ENCODE results near the gene SMYD2.

DNA sequence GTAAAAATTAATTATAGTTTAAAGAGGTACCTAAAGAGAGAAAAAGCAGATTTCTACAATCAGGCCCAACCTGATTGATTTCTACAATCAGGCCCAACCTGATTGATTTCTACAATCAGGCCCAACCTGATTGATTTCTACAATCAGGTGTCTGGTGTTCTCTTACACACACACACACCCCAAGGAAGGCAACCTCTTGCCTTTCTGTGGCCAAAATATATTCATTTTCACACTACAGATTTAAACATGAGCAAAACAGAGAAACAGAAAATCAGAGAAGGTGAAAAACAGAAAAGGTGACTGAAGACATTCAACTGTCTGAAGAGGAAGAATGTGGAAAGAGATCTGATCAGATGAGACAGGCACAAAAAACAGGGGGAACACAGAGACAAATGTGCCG is 104.5 kb downstream of the SMYD2 start:
- TF ChIP-seq, protein P1, sequence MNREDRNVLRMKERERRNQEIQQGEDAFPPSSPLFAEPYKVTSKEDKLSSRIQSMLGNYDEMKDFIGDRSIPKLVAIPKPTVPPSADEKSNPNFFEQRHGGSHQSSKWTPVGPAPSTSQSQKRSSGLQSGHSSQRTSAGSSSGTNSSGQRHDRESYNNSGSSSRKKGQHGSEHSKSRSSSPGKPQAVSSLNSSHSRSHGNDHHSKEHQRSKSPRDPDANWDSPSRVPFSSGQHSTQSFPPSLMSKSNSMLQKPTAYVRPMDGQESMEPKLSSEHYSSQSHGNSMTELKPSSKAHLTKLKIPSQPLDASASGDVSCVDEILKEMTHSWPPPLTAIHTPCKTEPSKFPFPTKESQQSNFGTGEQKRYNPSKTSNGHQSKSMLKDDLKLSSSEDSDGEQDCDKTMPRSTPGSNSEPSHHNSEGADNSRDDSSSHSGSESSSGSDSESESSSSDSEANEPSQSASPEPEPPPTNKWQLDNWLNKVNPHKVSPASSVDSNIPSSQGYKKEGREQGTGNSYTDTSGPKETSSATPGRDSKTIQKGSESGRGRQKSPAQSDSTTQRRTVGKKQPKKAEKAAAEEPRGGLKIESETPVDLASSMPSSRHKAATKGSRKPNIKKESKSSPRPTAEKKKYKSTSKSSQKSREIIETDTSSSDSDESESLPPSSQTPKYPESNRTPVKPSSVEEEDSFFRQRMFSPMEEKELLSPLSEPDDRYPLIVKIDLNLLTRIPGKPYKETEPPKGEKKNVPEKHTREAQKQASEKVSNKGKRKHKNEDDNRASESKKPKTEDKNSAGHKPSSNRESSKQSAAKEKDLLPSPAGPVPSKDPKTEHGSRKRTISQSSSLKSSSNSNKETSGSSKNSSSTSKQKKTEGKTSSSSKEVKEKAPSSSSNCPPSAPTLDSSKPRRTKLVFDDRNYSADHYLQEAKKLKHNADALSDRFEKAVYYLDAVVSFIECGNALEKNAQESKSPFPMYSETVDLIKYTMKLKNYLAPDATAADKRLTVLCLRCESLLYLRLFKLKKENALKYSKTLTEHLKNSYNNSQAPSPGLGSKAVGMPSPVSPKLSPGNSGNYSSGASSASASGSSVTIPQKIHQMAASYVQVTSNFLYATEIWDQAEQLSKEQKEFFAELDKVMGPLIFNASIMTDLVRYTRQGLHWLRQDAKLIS (CRISPR knock-in tag; IDR thresholded peaks at IDR 0.05; ENCODE audit: borderline replicate concordance): no peak
- TF ChIP-seq TP53 (CRISPR knock-in tag; IDR thresholded peaks at IDR 0.05): no peak
